ENCODE results near the gene LRRC74B.
"Not testable (repeated sequence)": the region's sequence is repeated elsewhere in the genome, so short reads cannot be mapped to it uniquely, and the experiment has no call there.

The LRRC74B gene

GRCh38 chr22:21055880-21056319, 10.2 kb downstream of the LRRC74B start:
- DNase-seq, result no peak

- not testable (repeated sequence) for DNase-seq
Observed at GRCh38 chr22:21060363-21060762, 14.6 kb downstream of the LRRC74B start.

GRCh38 chr22:21061660-21062321, 16.0 kb downstream of the LRRC74B start:
- not testable (repeated sequence) for DNase-seq

- DNase-seq, result not testable (repeated sequence)
Observed at GRCh38 chr22:21064425-21064824, 18.7 kb downstream of the LRRC74B start.

GRCh38 chr22:21064917-21065864, 19.4 kb downstream of the LRRC74B start:
- no peak for DNase-seq

GRCh38 chr22:21067075-21067900, 21.5 kb downstream of the LRRC74B start:
- DNase-seq, result no peak

GRCh38 chr22:21067901-21068680, 22.3 kb downstream of the LRRC74B start:
- no peak for DNase-seq

GRCh38 chr22:21068681-21069276, 23.0 kb downstream of the LRRC74B start:
- no peak for DNase-seq

GRCh38 chr22:21069375-21069774, 23.6 kb downstream of the LRRC74B start:
- no peak for DNase-seq

- DNase-seq, result no peak
Observed at GRCh38 chr22:21070690-21071615, 25.2 kb downstream of the LRRC74B start.

GRCh38 chr22:21071796-21072195, 26.1 kb downstream of the LRRC74B start:
- not testable (repeated sequence) for DNase-seq

GRCh38 chr22:21073023-21073422, 27.3 kb downstream of the LRRC74B start:
- DNase-seq, result no peak

- DNase-seq, result no peak
Observed at GRCh38 chr22:21073482-21073881, 27.7 kb downstream of the LRRC74B start.

GRCh38 chr22:21074102-21074715, 28.5 kb downstream of the LRRC74B start:
- DNase-seq, result no peak

- DNase-seq, result no peak
Observed at GRCh38 chr22:21075516-21076138, 29.9 kb downstream of the LRRC74B start.

GRCh38 chr22:21076912-21077625, 31.3 kb downstream of the LRRC74B start:
- no peak for DNase-seq

GRCh38 chr22:21077884-21078508, 32.2 kb downstream of the LRRC74B start:
- no peak for DNase-seq

GRCh38 chr22:21078916-21079315, 33.2 kb downstream of the LRRC74B start:
- DNase-seq, result no peak
